Measurements from ENCODE around the gene ADCY1. TPM values are rescaled to one million over a fixed set of nuclear protein-coding genes. Genes with fewer than 3 reads are reported as not detected.

Gene ADCY1
- total and polyA plus RNA-seq, 12 donors: 0.46 to 8.6 (median 3.4) TPM

DNA sequence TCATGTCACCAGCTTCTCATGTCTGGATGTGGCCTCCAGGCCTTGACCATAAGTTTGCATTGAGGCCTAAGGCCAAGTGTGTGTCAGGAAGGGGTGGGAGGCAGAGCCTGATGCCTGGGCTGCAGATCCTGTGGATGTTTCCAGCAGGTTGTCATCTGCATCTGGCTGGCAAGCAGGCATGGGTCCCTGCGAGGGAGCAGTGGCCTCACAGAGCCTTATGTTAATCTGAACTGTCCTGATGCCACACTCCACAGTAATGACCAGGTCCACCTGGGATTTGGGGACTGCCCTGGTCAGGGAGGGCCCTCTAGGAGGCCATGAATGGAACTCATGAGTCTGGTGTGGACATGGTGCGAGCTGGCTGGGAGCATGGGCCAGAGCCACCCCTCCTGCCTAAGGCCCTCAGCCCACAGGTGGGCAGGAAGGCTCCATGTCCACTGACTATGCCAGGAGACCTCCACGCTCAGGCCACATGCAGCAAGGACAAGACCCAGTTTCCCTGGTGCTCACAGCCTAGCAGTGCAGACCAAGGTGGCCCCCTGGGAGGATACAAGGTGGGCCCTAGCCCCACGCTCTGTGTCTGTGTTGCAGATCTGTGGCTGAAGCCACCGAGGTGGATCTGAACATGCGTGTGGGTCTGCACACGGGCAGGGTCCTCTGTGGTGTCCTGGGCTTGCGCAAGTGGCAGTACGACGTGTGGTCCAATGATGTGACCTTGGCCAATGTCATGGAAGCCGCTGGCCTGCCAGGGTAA lies 83.1 kb downstream of the ADCY1 start:
- TF ChIP-seq, protein P1, sequence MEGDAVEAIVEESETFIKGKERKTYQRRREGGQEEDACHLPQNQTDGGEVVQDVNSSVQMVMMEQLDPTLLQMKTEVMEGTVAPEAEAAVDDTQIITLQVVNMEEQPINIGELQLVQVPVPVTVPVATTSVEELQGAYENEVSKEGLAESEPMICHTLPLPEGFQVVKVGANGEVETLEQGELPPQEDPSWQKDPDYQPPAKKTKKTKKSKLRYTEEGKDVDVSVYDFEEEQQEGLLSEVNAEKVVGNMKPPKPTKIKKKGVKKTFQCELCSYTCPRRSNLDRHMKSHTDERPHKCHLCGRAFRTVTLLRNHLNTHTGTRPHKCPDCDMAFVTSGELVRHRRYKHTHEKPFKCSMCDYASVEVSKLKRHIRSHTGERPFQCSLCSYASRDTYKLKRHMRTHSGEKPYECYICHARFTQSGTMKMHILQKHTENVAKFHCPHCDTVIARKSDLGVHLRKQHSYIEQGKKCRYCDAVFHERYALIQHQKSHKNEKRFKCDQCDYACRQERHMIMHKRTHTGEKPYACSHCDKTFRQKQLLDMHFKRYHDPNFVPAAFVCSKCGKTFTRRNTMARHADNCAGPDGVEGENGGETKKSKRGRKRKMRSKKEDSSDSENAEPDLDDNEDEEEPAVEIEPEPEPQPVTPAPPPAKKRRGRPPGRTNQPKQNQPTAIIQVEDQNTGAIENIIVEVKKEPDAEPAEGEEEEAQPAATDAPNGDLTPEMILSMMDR (IDR thresholded peaks at IDR 0.05): no peak
- no peaks in the 10 kb centered on the region for H3K4me1 ChIP-seq
- H3K9me3 ChIP-seq: no peaks in the 10 kb centered on the region
- ATAC-seq: no peak
- H3K4me3 ChIP-seq: no peak overlapping the region
- 96 to 97% methylated on average over 11 of the region's 11 CpGs for WGBS, 2 donors
- no peak for DNase-seq
- no peaks in the 10 kb centered on the region for H3K36me3 ChIP-seq
- intact Hi-C loops (cut with DNase I): no loop called here
- no peaks in the 10 kb centered on the region for H3K27me3 ChIP-seq
- no peak overlapping the region for H3K27ac ChIP-seq

GRCh38 chr7:45657890-45658715 lies 83.9 kb downstream of the ADCY1 start:
- TF ChIP-seq, protein P1 (IDR thresholded peaks at IDR 0.05): no peak
- no peak for DNase-seq
- ATAC-seq: no peak
- 93 to 94% methylated on average over 11 of the region's 11 CpGs for WGBS, 2 donors
- intact Hi-C loops (cut with DNase I): no loop called here
- Histone ChIP-seq H3K9me3 (no peaks in the 10 kb centered on the region), H3K4me1 (no peaks in the 10 kb centered on the region), H3K36me3 (no peaks in the 10 kb centered on the region), H3K4me3 (no peak overlapping the region), H3K27me3 (no peaks in the 10 kb centered on the region), H3K27ac (no peak overlapping the region)

DNA sequence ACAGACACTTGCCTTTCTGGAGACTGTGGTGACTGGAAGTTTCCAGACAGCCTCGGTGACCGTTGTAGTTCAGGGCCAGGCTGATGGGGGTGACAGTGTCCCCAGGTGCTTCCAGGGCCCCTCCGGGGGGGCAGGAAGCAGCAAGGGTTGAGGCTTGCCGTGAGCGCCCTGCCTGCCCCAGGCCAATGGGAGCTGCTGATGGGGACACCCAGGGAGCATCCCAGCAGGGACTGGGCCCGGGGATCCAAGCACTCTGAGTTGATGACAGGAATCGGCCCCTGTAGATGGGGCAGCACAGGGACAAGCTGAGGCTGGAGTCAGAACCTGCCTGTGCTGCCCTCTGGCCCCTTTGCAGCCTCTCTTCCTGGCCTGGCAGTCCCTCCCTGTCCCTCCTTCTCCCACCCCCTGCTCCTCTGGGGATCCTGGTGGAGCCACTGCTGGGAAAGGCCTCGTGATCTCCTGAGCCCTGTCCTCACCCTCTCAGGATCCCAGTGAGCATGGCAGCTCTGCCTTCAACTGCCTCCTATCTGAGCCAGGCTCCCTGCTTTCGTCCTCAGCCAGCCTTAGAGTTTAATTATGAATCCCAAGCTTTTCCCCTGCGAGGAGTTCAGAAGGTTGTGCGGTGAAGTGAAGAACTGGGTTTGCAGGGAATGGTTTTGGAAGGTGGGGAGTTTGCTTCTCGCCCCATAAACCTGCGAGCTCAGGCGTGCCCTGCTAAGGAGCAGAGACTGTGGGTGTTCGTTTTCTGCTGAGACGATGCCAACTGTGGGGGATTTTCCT lies 84.7 kb downstream of the ADCY1 start:
- DNase-seq: no peak
- Histone ChIP-seq H3K36me3 (no peaks in the 10 kb centered on the region), H3K27me3 (no peaks in the 10 kb centered on the region), H3K9me3 (no peaks in the 10 kb centered on the region), H3K4me3 (no peak overlapping the region), H3K27ac (no peak overlapping the region), H3K4me1 (no peaks in the 10 kb centered on the region)
- WGBS, 2 donors: 78 to 86% methylated on average over 16 of the region's 16 CpGs
- TF ChIP-seq, protein P1 (IDR thresholded peaks at IDR 0.05): no peak
- intact Hi-C loops (cut with DNase I): no loop called here
- ATAC-seq: no peak

DNA sequence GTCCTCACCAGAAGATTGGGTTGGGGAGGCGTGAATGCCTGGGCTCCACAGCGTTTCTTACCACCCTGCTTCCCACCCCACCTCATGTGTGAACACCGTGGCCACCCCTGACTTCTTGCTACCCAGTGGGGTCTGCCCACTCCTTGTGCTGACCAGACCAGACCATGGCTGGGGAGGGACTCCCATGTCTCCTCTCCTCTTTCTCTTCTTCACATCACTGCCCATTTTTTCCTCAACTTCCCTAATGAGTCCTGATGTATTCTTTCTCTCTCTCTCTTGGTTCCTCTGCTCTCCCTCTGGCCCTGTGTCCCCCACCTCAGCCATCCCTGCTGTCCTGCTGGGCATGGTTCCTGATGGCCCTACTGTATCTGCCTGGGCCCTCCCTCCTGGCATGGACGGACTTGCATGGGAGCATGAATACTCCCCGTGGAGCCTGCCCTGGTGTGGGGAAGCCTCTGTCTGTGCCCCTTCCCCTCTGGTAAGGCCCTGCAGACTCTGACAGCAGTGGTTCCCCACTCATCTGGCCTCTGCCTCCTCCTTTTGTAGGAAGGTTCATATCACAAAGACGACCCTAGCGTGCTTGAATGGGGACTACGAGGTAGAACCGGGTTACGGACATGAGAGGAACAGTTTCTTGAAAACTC lies 85.5 kb downstream of the ADCY1 start:
- H3K27ac ChIP-seq: no peak overlapping the region
- TF ChIP-seq, protein P1 (IDR thresholded peaks at IDR 0.05): no peak
- ATAC-seq (no peak), DNase-seq (no peak)
- WGBS, 2 donors: 89 to 94% methylated on average over 10 of the region's 10 CpGs
- no peak overlapping the region for H3K4me3 ChIP-seq
- H3K36me3 ChIP-seq: no peaks in the 10 kb centered on the region
- H3K27me3 ChIP-seq: no peaks in the 10 kb centered on the region
- no peaks in the 10 kb centered on the region for H3K9me3 ChIP-seq
- intact Hi-C loops (cut with DNase I): loop anchor here in 5 of 10 donors (5.0 to 10.0 kb wide), 4 partner anchors 95 to 505 kb away; partner anchors contain the start of gene RAMP3 (in 1 of the 5)
- H3K4me1 ChIP-seq: no peaks in the 10 kb centered on the region
